SU-DHL-6 (cell line): Measurements from ENCODE around the gene PRMT1.

ENCODE experiments used
- H2AFZ ChIP-seq: fragments of 200-600 bp; sonication (generic); 2 replicates; pipeline ENCODE4 v1.6.1; 2014; ENCODE audit warnings: low read depth, mild to moderate bottlenecking, moderate library complexity, mixed read lengths, antibody characterized with exemption, low read length; ENCODE audit not compliant: severe bottlenecking
- H3F3A ChIP-seq: fragments of 200-600 bp; shearing (Covaris generic); 2 replicates; pipeline ENCODE4 v1.6.0; 2016; ENCODE audit warnings: antibody characterized with exemption, mild to moderate bottlenecking; ENCODE audit not compliant: insufficient read depth
- H3K27ac ChIP-seq: fragments of 200-600 bp; sonication (generic); 2 replicates; pipeline ENCODE4 v1.5.1; 2016; ENCODE audit warnings: low read depth, mild to moderate bottlenecking, low read length, moderate library complexity, mixed read lengths
- H3K27me3 ChIP-seq: fragments of 200-600 bp; sonication (generic), shearing (Covaris generic); 2 replicates; pipeline ENCODE4 v1.6.0; 2014; ENCODE audit warnings: mild to moderate bottlenecking, low read length
- H3K36me3 ChIP-seq: fragments of 200-600 bp; sonication (generic); 2 replicates; pipeline ENCODE4 v1.6.1; 2014; ENCODE audit warnings: mild to moderate bottlenecking, low read length, mixed read lengths
- H3K4me2 ChIP-seq: fragments of 300-600, 200-600 bp; shearing (Covaris generic), sonication (generic); 2 replicates; pipeline ENCODE4 v1.6.0; 2014; ENCODE audit warnings: low read length, low read depth, mild to moderate bottlenecking; ENCODE audit not compliant: poor library complexity, severe bottlenecking
- H3K4me3 ChIP-seq: fragments of 200-600 bp; sonication (generic); 2 replicates; pipeline ENCODE4 v1.5.1; 2014; ENCODE audit warnings: antibody characterized with exemption, low read length, mild to moderate bottlenecking, mixed read lengths; ENCODE audit not compliant: insufficient read depth, poor library complexity, severe bottlenecking
- H3K79me2 ChIP-seq: fragments of 200-600 bp; sonication (generic); 2 replicates; pipeline ENCODE4 v1.6.1; 2014; ENCODE audit warnings: mild to moderate bottlenecking, low read length, moderate library complexity; ENCODE audit not compliant: insufficient read depth
- H3K9ac ChIP-seq: fragments of 200-600 bp; sonication (generic); 2 replicates; pipeline ENCODE4 v1.7.0; 2014; ENCODE audit warnings: mild to moderate bottlenecking, low read length
- H3K9me2 ChIP-seq: fragments of 200-600 bp; sonication (generic); replicated peaks from 2 replicates; pipeline ENCODE4 v1.6.1; 2014; ENCODE audit warnings: low read length; ENCODE audit not compliant: insufficient read depth
- H3K9me3 ChIP-seq: fragments of 200-600 bp; sonication (generic); 2 replicates; pipeline ENCODE4 v1.6.1; 2014; ENCODE audit warnings: low read length, mixed read lengths; ENCODE audit not compliant: insufficient read depth
- H4K20me1 ChIP-seq: fragments of 200-600 bp; sonication (generic); 2 replicates; pipeline ENCODE4 v1.6.1; 2014; ENCODE audit warnings: low read depth, mild to moderate bottlenecking, antibody characterized with exemption, low read length, moderate library complexity, mixed read lengths
- CTCF ChIP-seq: fragments of 200-600 bp; sonication (generic); IDR thresholded peaks from one replicate; pipeline ENCODE4 v1.5.1; 2017; ENCODE audit warnings: antibody characterized with exemption, mild to moderate bottlenecking, low read length, moderate library complexity; ENCODE audit not compliant: insufficient read depth, poor library complexity, severe bottlenecking
- EZH2phosphoT487 ChIP-seq: fragments of 200-600 bp; sonication (generic), shearing (Covaris generic); conservative IDR thresholded peaks from 2 replicates; pipeline ENCODE4 v1.6.1; 2018; ENCODE audit warnings: mild to moderate bottlenecking, antibody characterized with exemption, low read length, moderate library complexity, mixed read lengths

Gene PRMT1

DNA sequence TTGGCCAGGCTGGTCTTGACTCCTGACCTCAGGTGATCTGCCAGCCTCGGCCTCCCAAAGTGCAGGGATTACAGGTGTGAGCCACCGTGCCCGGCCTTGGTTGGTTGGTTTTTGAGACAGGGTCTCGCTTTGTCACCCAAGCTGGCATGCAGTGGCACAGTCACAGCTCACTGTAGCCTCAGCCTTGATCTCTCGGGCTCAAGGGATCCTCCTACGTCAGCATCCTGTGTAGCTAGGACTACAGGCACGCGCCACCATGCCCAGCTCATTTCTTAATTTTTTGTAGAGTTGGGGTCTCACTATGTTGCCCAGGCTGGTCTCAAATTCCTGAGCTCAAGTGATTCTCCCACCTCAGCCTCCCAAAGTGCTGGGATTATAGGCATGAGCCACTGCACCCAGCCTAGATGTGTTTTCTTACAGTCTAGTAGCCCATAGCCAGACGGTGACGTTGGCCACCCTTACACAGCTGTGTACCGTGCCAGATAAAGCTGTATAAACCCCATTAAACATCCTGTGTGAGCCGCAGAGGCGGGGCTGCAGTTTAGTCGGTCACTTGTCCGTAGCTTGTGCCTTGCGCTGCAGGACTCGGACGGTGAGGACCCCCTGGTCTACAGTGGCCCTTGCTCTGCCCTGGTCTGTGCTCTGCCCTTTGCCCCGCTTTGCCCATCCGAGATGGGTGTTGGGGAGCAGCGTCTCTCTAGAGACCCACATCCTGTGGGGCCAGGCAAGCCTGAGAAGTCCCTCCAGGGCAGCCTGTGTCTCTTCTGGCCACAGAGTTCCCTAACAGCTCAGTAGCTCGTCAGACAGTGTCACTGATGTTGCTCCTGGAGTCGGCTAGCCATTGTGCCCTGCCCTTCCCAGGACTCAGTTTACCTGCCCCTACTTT is 21.3 kb upstream of the PRMT1 start:
- Histone ChIP-seq H3K4me2 (no peak overlapping the region), H3K9me3 (no peaks in the 10 kb centered on the region), H3K36me3 (0 out of 2 replicates have a peak, but pooled peaks cover 3% of the 10 kb centered on the region), H2AFZ (no peak overlapping the region), H3K9me2 (no peaks in the 10 kb centered on the region), H3K9ac (no peak overlapping the region), H3F3A (0 out of 2 replicates have a peak, but pooled peaks cover 10% of the 10 kb centered on the region), H3K4me3 (no peak overlapping the region), H3K79me2 (no peaks in the 10 kb centered on the region), H3K27me3 (no peaks in the 10 kb centered on the region), H4K20me1 (no peaks in the 10 kb centered on the region), H3K27ac (no peak overlapping the region)
- TF ChIP-seq EZH2phosphoT487 (no peak), CTCF (no peak)

DNA sequence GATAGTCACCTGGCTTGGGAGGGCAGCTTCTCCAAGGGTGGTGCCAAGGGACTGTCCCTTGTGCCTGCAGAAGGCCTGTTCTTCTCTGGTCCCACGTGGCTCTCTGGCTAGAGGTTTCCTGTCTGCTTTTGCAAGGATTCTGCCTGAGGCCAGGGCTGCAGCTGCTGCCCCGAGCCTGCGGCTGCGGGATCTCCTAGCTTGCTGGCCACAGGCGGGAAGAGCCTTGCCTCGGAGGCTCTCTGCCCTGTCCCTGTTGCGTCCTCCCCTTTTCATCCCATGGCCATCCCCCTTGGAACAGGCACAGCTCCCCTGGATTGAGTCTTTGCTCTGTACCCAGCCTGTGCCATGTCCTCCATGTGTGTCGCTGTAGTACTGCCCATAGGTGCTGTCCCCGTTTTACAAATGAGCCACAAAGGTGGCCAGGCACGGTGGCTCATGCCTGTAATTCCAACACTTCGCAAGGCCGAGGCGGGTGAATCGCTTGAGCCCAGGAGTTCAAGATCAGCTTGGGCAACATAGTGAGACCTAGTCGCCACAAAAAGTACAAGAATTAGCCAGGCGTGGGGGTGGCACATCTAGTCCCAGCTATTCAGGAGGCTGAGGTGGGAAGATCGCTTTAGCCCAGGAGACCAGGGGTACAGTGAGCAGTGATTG is 20.5 kb upstream of the PRMT1 start:
- H4K20me1 ChIP-seq = no peaks in the 10 kb centered on the region
- no peaks in the 10 kb centered on the region for H3K9me3 ChIP-seq
- H3K4me2 ChIP-seq = no peak overlapping the region
- H3K27me3 ChIP-seq = no peaks in the 10 kb centered on the region
- H3K79me2 ChIP-seq = no peaks in the 10 kb centered on the region
- no peaks in the 10 kb centered on the region for H3K9me2 ChIP-seq
- H2AFZ ChIP-seq = no peak overlapping the region
- no peak overlapping the region for H3K27ac ChIP-seq
- TF ChIP-seq EZH2phosphoT487 (no peak), CTCF (no peak)
- H3K4me3 ChIP-seq = no peak overlapping the region
- H3F3A ChIP-seq = 0 out of 2 replicates have a peak, but pooled peaks cover 10% of the 10 kb centered on the region
- no peak overlapping the region for H3K9ac ChIP-seq
- 0 out of 2 replicates have a peak, but pooled peaks cover 3% of the 10 kb centered on the region for H3K36me3 ChIP-seq

DNA sequence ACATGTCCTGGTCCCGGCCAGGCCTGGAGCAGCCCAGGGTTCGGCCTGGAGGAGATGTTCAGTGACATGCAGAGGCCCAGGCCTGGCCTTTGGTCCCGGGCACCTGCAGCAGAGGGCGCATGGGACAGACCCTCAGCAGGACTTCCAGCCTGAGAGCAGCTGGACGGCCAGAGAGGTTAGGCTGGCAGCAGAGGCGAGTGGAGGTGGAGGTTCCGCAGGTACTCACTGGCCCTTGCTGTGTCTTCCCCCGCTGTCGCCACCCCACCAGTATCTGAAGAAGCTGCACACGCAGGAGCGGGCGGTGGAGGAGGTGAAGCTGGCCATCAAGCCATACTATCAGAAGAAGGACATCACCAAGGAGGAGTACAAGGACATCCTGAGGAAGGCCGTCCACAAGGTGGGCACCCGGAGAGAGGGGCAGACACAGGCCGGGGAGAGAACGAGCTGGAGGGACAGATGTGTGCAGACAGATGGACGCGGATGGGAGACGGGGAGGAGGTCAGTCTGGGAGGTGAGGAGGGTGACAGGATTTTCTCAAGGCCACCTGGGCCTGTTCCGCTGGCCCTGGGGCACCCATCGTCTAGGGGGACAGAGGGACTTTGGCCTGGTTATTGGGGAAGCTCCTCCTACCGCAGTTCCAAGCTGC is 19.5 kb upstream of the PRMT1 start:
- Histone ChIP-seq H3K79me2 (no peaks in the 10 kb centered on the region), H3K36me3 (0 out of 2 replicates have a peak, but pooled peaks cover 3% of the 10 kb centered on the region), H3K9me2 (no peaks in the 10 kb centered on the region), H3K27me3 (no peaks in the 10 kb centered on the region), H4K20me1 (no peaks in the 10 kb centered on the region), H3K4me2 (no peak overlapping the region), H3K9me3 (no peaks in the 10 kb centered on the region), H2AFZ (no peak overlapping the region), H3F3A (0 out of 2 replicates have a peak, but pooled peaks cover 10% of the 10 kb centered on the region), H3K4me3 (no peak overlapping the region), H3K27ac (no peak overlapping the region), H3K9ac (no peak overlapping the region)
- no peak for TF ChIP-seq CTCF
- no peak for TF ChIP-seq EZH2phosphoT487
